ENCODE data around the gene IL2RA. TPM values are rescaled to one million over a fixed set of nuclear protein-coding genes. Genes with fewer than 3 reads are reported as not detected.

IL2RA gene
- total and polyA plus RNA-seq, 2 donors (not counting 3 experiments of a cell fraction or from before 2014, with no cell fraction given): not detected

DNA sequence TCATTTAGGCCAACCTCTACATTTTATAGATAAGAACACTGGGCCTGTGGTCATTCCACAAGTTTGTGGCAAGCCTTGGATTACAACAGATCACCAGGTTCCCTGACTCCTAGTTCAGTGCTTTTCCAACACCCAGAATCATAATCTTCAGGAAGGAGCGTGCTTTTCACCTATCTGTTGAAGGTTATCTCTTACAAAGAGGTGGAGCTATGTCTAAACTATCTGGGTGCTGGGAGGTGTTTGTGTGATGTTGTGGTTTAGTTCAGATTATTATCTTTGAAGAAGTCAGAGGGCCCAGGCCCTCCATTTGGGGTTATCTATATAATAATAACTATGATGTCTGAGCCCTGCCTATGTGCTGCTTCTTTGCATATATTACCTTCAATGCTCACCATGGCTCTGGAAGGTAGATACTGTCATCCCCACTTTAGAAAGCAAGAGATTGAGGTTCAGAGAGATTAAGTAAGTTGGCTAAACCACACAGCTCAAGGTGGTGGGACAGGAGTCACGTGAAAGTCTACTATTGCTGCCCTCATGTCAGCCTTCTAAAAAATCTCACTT lies 24.0 kb downstream of the IL2RA start:
- Histone ChIP-seq H3K9ac (replicated peaks; ENCODE audit: extremely low read depth, insufficient read depth, low read length) (no peak overlapping the region), H3K4me2 (ENCODE audit: insufficient read depth, low read length) (no peak overlapping the region), H3K36me3 (ENCODE audit: control insufficient read depth in 2 of 2, extremely low read depth in 1 of 2, insufficient read depth in 2 of 2, low read length in 2 of 2) (no peaks in the 10 kb centered on the region), H3K4me1 (ENCODE audit: control insufficient read depth, extremely low read depth, insufficient read depth, low read length) (no peaks in the 10 kb centered on the region), H2AFZ (ENCODE audit: low read depth, low read length) (no peak overlapping the region), H3K79me2 (ENCODE audit: control insufficient read depth, insufficient read depth, low read length) (no peaks in the 10 kb centered on the region), H3K9me3 (replicated peaks; ENCODE audit: control insufficient read depth, insufficient read depth, low read length) (no peaks in the 10 kb centered on the region), H3K27ac (ENCODE audit: insufficient read depth, low read depth, low read length) (no peak overlapping the region), H3K27me3 (ENCODE audit: control insufficient read depth in 2 of 2, insufficient read depth in 2 of 2, low read length in 2 of 2) (peaks cover 6 to 9% of the 10 kb centered on the region in 2 experiments), H4K20me1 (replicated peaks; ENCODE audit: control insufficient read depth, extremely low read depth, insufficient read depth, low read length) (no peaks in the 10 kb centered on the region), H3K4me3 (replicated peaks in 1 of 3; ENCODE audit: insufficient read depth in 1 of 3, low read depth in 1 of 3, low read length in 3 of 3) (no peak overlapping the region), H3K9me1 (replicated peaks; ENCODE audit: control insufficient read depth, extremely low read depth, insufficient read depth, low read length) (no peaks in the 10 kb centered on the region)
- intact Hi-C loops (cut with micrococcal nuclease) (no loop called here), dilution Hi-C loops (cut with MboI; ENCODE audit: extremely low pct_ligation_motif_present, low sequenced_read_pairs) (no loop called here)
- no peak for TF ChIP-seq POLR2AphosphoS5 (IDR thresholded peaks at IDR 0.05; ENCODE audit: insufficient read depth, low read depth, low read length)
- no peak for TF ChIP-seq GATA2 (IDR thresholded peaks at IDR 0.05; ENCODE audit: insufficient read depth, insufficient read length, low read depth, low read length)
- no peak for TF ChIP-seq FOS (IDR thresholded peaks at IDR 0.05; ENCODE audit: borderline replicate concordance, insufficient read depth, low read length)
- TF ChIP-seq, protein P1, sequence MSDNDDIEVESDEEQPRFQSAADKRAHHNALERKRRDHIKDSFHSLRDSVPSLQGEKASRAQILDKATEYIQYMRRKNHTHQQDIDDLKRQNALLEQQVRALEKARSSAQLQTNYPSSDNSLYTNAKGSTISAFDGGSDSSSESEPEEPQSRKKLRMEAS (IDR thresholded peaks at IDR 0.05; ENCODE audit: insufficient read depth, insufficient read length): no peak
- TF ChIP-seq MYC (IDR thresholded peaks at IDR 0.05; ENCODE audit: low read depth, low read length): no peak
- no peak for TF ChIP-seq POLR2A (IDR thresholded peaks at IDR 0.05; ENCODE audit: low read depth, low read length)
- no peak for TF ChIP-seq CTCF (IDR thresholded peaks at IDR 0.05; ENCODE audit: extremely low read depth in 1 of 2, insufficient read depth in 1 of 2, low read depth in 1 of 2, low read length in 2 of 2)
- ChIA-PET POLR2A (no interaction called here), CTCF (interaction anchor here (1.2 to 2.0 kb wide), 2 partner anchors 24 to 364 kb away, joined by 5 to 6 read pairs; no protein-coding TSS in a partner anchor)
- FAIRE-seq (no peak), DNase-seq (ENCODE audit: low read depth, low spot score) (no peak)
- no TSS peak for BruUV-seq (replicated peaks)

Measured in endothelial cell of umbilical vein (primary cell).